HepG2 (cell line): ENCODE data around the gene C6orf136. TPM values are rescaled to one million over a fixed set of nuclear protein-coding genes. Genes with fewer than 3 reads are reported as not detected.

ENCODE experiments used
- AKNA ChIP-seq: sonication (generic); formaldehyde crosslinking; IDR thresholded peaks from 2 replicates; pipeline ENCODE4 v1.4.0; 2020; ENCODE audit warnings: missing genetic modification reagents, borderline replicate concordance
- CHD4 ChIP-seq: fragments of 200-600 bp; sonication (generic); IDR thresholded peaks from 2 replicates; pipeline ENCODE4 v1.7.0; 2017; ENCODE audit warnings: mild to moderate bottlenecking, low read length, borderline replicate concordance
- GATAD1 ChIP-seq: IDR thresholded peaks from 2 replicates; pipeline ENCODE4 v1.6.1; 2016; ENCODE audit warnings: missing genetic modification reagents, missing compliant biosample characterization
- KAT7 ChIP-seq: IDR thresholded peaks from 2 replicates; pipeline ENCODE4 v1.6.1; 2018; ENCODE audit warnings: borderline replicate concordance, missing compliant biosample characterization
- KDM5A ChIP-seq: fragments of 200-600 bp; sonication (generic); IDR thresholded peaks from 2 replicates; pipeline ENCODE4 v1.7.0; 2018; ENCODE audit warnings: antibody characterized with exemption, mild to moderate bottlenecking, low read length, borderline replicate concordance
- NR2C2 ChIP-seq: sonication (generic); formaldehyde crosslinking; IDR thresholded peaks from 2 replicates; pipeline ENCODE4 v1.4.0; 2020; ENCODE audit warnings: missing genetic modification reagents, mild to moderate bottlenecking, moderate library complexity, borderline replicate concordance
- PTBP1 ChIP-seq: fragments of 200-400 bp; formaldehyde crosslinking; IDR thresholded peaks from 2 replicates; pipeline ENCODE4 v1.6.1; 2018; ENCODE audit warnings: low read length, low read depth; ENCODE audit not compliant: poor library complexity, severe bottlenecking
- RCOR2 ChIP-seq: IDR thresholded peaks from 2 replicates; pipeline ENCODE4 v1.6.1; 2016; ENCODE audit warnings: missing biosample characterization, missing genetic modification reagents
- RXRA ChIP-seq: sonication (generic); formaldehyde crosslinking; IDR thresholded peaks from 2 replicates; pipeline ENCODE4 v1.5.1; 2020; ENCODE audit warnings: missing genetic modification reagents
- SOX13 ChIP-seq, 3 experiments: fragments of 450-650 bp in 1 of 3; sonication (generic) in 1 of 3; formaldehyde crosslinking in 1 of 3; IDR thresholded peaks in 2 of 3; conservative IDR thresholded peaks in 1 of 3; 2 replicates each; pipeline versions ENCODE4 v1.5.0 to v1.6.1; 2016 to 2020; ENCODE audit warnings: antibody characterized with exemption in 1 of 3, mild to moderate bottlenecking in 1 of 3, missing compliant biosample characterization in 1 of 3, missing genetic modification reagents in 1 of 3, moderate library complexity in 1 of 3
- SOX6 ChIP-seq, 2 experiments: fragments of 450-650 bp in 1 of 2; sonication (generic) in 1 of 2; formaldehyde crosslinking in 1 of 2; IDR thresholded peaks; 2 replicates each; pipeline versions ENCODE4 v1.4.0 to v1.6.1; 2017 to 2020; ENCODE audit warnings: antibody characterized with exemption in 1 of 2, mild to moderate bottlenecking in 1 of 2, missing genetic modification reagents in 1 of 2
- ZFP1 ChIP-seq: IDR thresholded peaks from 2 replicates; pipeline ENCODE4 v1.6.1; 2016
- ZNF207 ChIP-seq: fragments of 450-650 bp; IDR thresholded peaks from 2 replicates; pipeline ENCODE4 v1.6.1; 2016; ENCODE audit warnings: antibody characterized with exemption, borderline replicate concordance
- ZNF496 ChIP-seq: sonication (generic); formaldehyde crosslinking; IDR thresholded peaks from 2 replicates; pipeline ENCODE4 v1.8.1; 2023; ENCODE audit warnings: mild to moderate bottlenecking, moderate library complexity, missing genetic modification reagents; ENCODE audit not compliant: insufficient replicate concordance
- ZNF7 ChIP-seq: IDR thresholded peaks from 2 replicates; pipeline ENCODE4 v1.6.1; 2016; ENCODE audit warnings: missing biosample characterization, missing genetic modification reagents
- polyA plus RNA-seq, 8 experiments: library from polyadenylated mRNA; depleted of rRNA in 3 of 8; stranded (reverse) in 7 of 8; unstranded in 1 of 8; fragments of >200 nt; fragmentation: Illumina TruSeq in 4 of 8; extraction: Trizol in 4 of 8; gene quantifications; 2 replicates each; pipeline versions ENCODE4 v1.2.1 to v1.2.3, GENCODE V29; 2011 to 2016; ENCODE audit warnings: low read depth in 4 of 8, missing spikeins in 1 of 8, mixed read lengths in 1 of 8; ENCODE audit not compliant: insufficient read depth in 1 of 8
- total RNA-seq, 5 experiments: library from RNA; depleted of rRNA; stranded (reverse); fragments of >200 nt; fragmentation: Illumina TruSeq; extraction: Trizol; gene quantifications; 2 replicates each; pipeline ENCODE4 v1.2.3, GENCODE V29; 2016; ENCODE audit warnings: low read depth in 1 of 5
- TF ChIP-seq, protein P1 (sequence below): sonication (generic); formaldehyde crosslinking; IDR thresholded peaks from 2 replicates; pipeline ENCODE4 v1.5.0; 2020; ENCODE audit warnings: mild to moderate bottlenecking, missing genetic modification reagents, moderate library complexity
- TF ChIP-seq, protein P2 (sequence below): sonication (generic); formaldehyde crosslinking; IDR thresholded peaks from 2 replicates; pipeline ENCODE4 v1.5.1; 2020; ENCODE audit warnings: missing genetic modification reagents, mild to moderate bottlenecking, borderline replicate concordance
- TF ChIP-seq, protein P3 (sequence below): sonication (generic); formaldehyde crosslinking; conservative IDR thresholded peaks from 2 replicates; pipeline ENCODE4 v1.4.0; 2020; ENCODE audit warnings: missing genetic modification reagents

Gene C6orf136
- total and polyA plus RNA-seq, 2 of the 13 experiments (the other 11 are each of a cell fraction or from before 2014, with no cell fraction given): 12.0 to 26.2 TPM

- TF ChIP-seq AKNA (CRISPR knock-in tag): no peak; the same call in 1 of the 2 replicates
- TF ChIP-seq, protein P1, sequence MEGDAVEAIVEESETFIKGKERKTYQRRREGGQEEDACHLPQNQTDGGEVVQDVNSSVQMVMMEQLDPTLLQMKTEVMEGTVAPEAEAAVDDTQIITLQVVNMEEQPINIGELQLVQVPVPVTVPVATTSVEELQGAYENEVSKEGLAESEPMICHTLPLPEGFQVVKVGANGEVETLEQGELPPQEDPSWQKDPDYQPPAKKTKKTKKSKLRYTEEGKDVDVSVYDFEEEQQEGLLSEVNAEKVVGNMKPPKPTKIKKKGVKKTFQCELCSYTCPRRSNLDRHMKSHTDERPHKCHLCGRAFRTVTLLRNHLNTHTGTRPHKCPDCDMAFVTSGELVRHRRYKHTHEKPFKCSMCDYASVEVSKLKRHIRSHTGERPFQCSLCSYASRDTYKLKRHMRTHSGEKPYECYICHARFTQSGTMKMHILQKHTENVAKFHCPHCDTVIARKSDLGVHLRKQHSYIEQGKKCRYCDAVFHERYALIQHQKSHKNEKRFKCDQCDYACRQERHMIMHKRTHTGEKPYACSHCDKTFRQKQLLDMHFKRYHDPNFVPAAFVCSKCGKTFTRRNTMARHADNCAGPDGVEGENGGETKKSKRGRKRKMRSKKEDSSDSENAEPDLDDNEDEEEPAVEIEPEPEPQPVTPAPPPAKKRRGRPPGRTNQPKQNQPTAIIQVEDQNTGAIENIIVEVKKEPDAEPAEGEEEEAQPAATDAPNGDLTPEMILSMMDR (CRISPR knock-in tag): peak; percentile 87
- TF ChIP-seq ZNF496 (CRISPR knock-in tag): no peak
- TF ChIP-seq GATAD1 (CRISPR knock-in tag): peak; percentile 91
- TF ChIP-seq, protein P2, sequence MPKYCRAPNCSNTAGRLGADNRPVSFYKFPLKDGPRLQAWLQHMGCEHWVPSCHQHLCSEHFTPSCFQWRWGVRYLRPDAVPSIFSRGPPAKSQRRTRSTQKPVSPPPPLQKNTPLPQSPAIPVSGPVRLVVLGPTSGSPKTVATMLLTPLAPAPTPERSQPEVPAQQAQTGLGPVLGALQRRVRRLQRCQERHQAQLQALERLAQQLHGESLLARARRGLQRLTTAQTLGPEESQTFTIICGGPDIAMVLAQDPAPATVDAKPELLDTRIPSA (CRISPR knock-in tag): peak; percentile 78; the same call in 1 of the 2 replicates
- TF ChIP-seq CHD4: no peak
- TF ChIP-seq ZFP1: no peak
- peak; percentile 62 for TF ChIP-seq SOX13 (IDR thresholded peaks at IDR 0.05)
- TF ChIP-seq SOX13 (CRISPR knock-in tag; conservative IDR thresholded peaks at IDR 0.05 in 1 of 2, IDR thresholded peaks at IDR 0.05 in 1 of 2): peak in 1 of 2 experiments; percentile 71; a peak in 2 of 4 replicates
- TF ChIP-seq PTBP1: peak; percentile 34
- TF ChIP-seq ZNF7 (CRISPR knock-in tag): no peak
- no peak for TF ChIP-seq SOX6 (IDR thresholded peaks at IDR 0.05)
- peak; percentile 89 for TF ChIP-seq SOX6 (CRISPR knock-in tag; IDR thresholded peaks at IDR 0.05)
- TF ChIP-seq NR2C2 (CRISPR knock-in tag): peak; percentile 99
- TF ChIP-seq, protein P3, sequence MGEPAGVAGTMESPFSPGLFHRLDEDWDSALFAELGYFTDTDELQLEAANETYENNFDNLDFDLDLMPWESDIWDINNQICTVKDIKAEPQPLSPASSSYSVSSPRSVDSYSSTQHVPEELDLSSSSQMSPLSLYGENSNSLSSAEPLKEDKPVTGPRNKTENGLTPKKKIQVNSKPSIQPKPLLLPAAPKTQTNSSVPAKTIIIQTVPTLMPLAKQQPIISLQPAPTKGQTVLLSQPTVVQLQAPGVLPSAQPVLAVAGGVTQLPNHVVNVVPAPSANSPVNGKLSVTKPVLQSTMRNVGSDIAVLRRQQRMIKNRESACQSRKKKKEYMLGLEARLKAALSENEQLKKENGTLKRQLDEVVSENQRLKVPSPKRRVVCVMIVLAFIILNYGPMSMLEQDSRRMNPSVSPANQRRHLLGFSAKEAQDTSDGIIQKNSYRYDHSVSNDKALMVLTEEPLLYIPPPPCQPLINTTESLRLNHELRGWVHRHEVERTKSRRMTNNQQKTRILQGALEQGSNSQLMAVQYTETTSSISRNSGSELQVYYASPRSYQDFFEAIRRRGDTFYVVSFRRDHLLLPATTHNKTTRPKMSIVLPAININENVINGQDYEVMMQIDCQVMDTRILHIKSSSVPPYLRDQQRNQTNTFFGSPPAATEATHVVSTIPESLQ (CRISPR knock-in tag): no peak
- peak; percentile 76 for TF ChIP-seq RXRA
- TF ChIP-seq ZNF207: no peak
- peak; percentile 87 for TF ChIP-seq KAT7 (CRISPR knock-in tag)
- no peak for TF ChIP-seq RCOR2
- peak; percentile 88 for TF ChIP-seq KDM5A
Measured at GRCh38 chr6:30626484-30627366, 20.2 kb upstream of the C6orf136 start, which contains the start of gene ATAT1 (continued).
